GM19099 (cell line): ENCODE measurements around the gene ZNF391.

Experiments used
- POLR2A ChIP-seq: IDR thresholded peaks from 3 replicates; pipeline ENCODE4 v1.6.1; 2011; ENCODE audit warnings: low read depth; ENCODE audit not compliant: insufficient read length; ENCODE audit errors: extremely low read depth

Gene ZNF391

DNA sequence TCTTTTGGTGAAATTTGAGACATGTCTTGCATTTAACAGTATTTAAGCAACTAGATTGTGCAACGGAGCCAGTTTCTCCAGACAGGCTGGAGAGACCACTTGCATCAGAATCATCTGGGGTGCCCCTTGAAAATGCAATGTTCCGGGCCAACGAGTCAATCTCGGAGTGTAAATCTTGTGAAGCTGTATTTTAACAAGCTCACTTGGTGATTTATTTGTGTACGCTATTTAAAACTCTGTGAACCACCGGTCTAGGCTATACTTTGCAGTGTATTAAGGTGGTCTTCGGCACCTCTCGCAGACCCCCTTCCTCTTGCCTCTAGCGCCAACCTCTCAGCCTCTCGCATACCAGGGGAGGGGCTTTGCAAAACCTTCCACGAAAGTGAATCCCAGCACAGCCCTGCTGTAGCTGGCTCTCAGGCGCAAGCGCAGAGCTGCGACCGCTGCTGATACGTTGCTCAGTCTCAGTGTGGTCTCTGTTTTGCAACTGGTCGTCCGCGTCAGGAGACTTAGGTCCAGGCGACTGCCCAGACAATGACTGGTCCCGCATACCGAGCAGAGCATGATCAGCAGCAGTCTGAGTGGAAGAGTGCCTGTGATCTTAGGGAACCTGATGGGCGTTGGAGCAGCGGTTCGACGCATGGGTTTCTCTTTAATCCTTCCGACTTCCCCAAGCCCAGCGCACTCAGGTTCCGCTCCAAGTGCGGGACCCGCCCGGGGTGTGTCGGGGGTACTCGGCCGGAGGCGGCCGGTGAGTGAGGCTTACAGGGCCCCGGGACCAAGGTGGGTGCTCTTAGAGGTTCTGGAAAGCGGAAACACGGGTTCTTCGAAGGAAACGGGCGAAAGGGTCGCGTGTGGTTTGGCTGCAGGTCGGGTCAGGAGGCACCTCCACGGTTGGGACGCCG is at the start of gene ZNF391:
Gene ZNF391, plus strand, starts transcription at position 467 of the 905 bp plus-strand sequence. CDS start 11,612 bp downstream, outside the sequence.
- peak; percentile 83 for TF ChIP-seq POLR2A

DNA sequence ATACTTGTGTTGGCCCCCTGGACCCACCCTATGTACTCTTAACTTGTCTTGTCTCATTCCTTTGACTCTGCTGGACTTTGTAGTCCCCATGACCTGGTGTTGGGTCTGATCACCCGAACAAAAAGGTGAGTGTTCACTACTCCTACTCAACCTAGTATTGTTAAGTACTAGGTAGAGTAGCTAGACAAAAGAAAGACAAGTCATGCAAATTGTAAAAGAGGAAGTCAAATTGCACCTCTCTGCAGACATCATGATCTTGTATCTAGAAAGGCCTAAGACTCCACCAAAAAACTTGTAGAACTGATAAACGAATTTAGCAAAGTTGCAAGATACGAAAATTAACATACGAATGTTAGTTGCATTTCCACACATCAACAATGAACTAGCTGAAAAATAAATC is 35.7 kb upstream of the ZNF391 start:
- no peak for TF ChIP-seq POLR2A

DNA sequence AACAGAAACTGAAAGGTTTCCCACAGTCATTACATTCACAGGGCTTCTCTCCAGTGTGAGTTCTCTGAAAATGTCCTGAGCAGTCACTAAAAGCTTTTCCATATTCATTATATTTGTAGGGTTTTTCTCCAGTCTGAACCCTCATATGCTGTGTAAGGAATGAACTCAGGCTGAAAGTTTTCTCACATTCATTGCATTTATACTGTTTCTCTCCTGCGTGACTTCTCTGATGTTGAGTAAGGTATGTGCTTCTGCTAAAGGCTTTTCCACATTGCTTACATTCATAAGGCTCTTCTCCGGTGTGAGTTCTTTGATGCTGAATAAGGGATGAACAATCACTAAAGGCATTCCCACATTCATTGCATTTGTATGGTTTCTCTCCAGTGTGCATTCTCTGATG is 29.8 kb upstream of the ZNF391 start:
- TF ChIP-seq POLR2A, result no peak

DNA sequence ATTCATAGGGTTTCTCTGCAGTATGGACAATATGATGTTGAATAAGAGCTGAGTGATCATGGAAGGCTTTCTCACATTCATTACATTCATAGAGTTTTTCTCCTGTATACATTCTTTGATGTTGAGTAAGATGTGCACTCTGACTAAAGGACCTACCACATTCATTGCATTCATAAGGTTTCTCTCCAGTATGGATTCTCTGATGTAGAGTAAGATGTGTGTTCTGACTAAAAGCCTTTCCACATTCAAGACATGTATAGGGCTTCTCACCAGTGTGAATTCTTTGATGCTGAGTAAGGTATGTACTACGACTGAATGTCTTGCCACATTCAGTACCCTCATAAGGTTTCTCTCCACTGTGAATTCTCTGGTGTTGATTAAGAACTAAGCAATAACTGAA is 29.3 kb upstream of the ZNF391 start:
- no peak for TF ChIP-seq POLR2A

DNA sequence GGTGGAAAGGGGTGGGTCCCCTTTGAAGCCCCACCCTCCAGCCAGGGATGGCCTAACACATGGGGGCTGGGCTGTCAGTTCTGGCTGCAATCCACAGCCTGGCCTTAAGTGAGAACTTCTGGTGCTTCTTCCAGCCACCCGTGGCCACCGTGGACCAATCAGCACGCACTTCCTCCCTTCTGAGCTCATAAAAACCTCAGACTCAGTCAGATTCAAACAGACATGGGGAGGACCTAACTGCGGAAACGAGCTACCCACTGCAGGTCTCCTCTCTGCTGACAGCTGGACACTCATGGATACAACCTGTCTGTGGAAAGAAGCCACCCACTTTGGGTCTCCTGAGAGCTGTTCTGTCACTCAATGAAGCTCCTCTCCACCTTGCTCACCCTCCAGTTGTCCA is 20.4 kb upstream of the ZNF391 start:
- TF ChIP-seq POLR2A, result no peak

DNA sequence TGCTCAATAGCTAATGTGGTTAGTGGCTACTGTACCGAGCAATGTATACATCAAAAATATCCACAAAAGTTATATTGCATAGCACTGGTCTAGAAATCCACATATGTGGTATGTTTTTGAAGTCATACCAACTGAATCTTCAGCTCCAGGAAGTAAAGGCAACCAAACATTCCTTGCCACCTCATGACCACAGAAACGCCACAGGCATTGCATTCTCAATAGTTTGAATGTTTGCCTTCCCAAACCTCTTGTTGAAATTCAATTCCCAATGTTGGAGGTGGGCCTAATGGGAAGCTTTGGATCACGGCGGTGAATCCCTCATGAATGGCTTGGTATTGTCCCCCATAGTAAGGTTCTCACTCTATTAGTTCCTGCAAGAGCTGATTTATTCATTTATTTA is 18.2 kb upstream of the ZNF391 start:
- TF ChIP-seq POLR2A, result no peak

DNA sequence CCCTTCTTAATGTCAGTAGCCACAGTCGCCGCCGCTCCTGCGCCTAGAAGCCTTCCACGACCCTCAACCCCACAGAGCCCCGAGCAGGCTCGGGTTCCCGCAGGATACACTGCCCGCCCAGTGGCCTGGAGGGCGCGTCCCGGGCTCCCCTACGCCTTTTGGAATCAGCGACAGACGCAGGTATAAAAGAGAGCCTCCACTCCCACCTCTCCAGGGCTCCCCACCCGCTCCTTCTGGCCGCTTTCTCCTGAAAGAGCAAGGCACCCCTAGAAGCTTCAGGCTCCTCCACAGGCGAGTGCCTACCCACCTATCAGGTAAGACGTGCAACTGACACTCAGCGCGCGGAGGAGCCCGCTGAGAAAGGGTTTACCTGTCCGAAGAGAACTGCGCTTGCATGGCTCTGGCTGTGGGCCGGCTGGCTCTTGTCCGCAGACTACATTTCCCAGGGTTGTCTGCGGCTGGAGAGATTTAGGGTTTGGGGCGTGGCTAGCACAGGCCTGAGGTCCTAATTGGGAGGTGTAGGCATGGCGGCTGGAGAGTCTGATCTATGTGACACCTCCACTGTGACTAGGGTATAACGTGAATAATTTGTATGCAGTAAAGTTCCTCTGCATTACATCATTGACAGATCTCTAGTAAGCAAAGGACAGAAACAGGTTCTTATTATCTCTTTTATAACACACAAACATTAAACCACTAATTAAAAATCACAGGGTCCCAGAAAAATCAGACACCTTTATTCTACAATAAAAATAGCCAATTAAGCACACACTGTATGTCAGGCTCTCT is 13.5 kb upstream of the ZNF391 start:
- no peak for TF ChIP-seq POLR2A

DNA sequence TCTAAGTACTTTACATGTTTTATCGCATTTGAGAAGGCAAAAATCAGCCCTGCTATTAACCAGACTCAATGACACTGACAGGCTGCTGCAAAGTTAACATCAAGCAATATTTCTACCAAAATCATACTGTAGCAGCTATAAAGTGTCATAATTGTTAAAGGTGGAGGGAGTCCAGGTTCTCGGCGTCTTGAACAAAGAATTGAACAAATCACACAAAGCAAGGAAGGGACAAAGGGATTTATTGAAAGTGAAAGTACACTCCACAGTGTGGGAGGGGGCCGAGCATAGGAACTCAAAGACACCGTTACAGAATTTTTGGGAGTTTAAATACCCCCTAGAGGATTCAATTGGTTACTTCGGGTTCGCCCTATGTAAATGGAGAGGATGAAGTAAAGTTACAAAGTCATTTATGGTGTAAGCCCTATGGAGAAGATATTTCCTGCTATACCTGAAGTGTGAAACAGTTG is 12.9 kb upstream of the ZNF391 start:
- TF ChIP-seq POLR2A, result no peak

DNA sequence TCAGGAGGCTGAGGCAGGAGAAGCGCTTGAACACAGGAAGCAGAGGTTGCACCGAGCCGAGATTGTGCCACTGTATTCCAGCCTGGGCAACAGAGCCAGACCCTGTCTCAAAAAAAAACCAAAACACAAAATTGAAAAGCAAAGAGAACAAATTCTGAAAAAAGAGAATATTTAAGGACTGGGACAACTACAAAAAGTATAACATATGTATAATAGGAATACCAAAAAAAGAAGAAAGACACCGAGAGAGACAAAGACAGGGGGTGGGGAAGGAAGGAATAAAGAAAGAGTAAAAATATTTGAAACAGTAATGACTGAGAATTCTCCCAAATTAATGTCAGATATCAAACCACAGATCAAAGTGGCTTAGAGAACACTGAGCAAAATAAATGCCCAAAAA is 5.5 kb upstream of the ZNF391 start:
- no peak for TF ChIP-seq POLR2A

DNA sequence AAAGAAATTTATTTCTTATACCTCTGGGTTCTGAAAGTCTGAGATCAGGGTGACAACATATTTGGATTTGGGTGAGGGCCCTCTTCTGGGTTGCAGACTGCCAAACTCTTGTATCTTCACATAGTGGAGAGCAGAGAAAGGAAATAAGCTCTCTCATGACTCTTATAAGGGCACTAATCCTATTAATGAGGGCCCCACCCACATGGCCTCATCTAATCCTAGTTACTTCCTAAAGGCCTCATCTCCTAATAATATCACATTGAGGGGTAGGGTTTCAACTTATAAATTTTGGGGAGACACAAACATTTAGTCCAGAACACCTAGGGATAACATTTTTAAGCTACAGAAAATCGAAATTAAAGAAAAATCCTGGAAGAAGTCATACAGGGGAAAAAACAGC is 5.1 kb upstream of the ZNF391 start:
- no peak for TF ChIP-seq POLR2A

DNA sequence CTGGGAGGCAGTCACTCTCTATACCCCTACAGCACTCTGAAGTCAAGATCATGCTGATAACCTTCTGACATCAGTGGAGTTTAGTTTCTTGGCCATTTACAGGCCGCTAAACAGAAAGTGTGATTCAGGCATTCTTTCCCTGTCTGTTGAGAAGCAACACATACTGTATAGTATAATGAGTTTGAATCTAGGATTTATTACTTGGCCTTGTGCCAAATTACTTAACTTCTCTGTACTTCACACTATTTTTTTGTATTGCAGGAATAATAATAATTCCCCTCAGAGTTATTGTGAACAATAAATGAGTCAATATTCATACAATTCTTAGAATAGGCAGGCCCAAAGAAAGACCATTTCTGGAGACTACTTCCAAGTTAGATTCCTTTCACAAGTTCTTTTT is 4.1 kb downstream of the ZNF391 start:
- no peak for TF ChIP-seq POLR2A

DNA sequence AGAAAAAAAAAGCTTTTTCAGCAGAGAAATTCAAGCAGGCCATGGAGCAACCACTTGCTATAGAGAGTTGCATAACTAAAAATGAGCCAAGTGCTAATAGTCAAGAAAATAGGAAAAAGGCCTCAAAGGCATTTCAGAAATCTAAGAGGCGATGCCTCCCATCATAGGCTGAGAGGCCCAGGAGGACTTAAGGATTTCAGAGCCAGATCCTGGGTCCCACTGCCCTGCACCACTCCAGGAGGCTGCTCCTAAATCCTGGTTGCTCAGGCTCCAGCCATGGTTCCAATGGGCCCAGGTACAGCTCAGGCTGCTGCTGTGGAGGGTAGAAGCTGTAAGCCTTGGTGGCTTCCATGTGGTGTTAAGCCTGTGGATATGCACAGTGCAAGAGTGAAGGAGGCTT is 5.5 kb downstream of the ZNF391 start:
- TF ChIP-seq POLR2A, result no peak

DNA sequence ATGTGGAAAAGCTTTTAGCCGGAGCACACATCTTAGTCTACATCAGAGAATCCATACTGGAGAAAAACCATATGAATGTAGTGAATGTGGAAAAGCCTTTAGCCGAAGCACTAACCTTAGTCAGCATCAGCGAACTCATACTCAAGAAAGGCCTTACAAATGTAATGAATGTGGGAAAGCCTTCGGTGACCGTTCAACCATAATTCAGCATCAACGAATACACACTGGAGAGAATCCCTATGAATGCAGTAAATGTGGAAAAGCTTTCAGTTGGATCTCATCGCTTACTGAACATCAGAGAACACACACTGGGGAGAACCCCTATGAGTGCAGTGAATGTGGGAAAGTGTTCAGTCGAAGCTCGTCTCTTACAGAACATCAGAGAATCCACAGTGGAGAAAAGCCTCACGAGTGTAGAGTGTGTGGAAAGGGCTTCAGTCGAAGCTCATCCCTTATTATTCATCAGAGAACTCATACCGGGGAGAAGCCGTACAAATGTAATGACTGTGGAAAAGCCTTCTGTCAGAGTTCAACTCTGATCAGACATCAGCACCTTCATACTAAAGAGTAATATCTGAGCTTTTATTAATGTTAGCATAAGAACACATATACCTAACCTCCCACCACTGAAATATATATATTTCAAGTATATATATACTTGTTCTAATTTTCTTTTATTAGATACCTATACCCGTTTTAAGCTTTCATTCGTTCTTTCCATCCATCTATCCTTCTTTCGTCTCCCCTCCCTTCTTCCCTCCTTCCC is 12.5 kb downstream of the ZNF391 start:
- no peak for TF ChIP-seq POLR2A

DNA sequence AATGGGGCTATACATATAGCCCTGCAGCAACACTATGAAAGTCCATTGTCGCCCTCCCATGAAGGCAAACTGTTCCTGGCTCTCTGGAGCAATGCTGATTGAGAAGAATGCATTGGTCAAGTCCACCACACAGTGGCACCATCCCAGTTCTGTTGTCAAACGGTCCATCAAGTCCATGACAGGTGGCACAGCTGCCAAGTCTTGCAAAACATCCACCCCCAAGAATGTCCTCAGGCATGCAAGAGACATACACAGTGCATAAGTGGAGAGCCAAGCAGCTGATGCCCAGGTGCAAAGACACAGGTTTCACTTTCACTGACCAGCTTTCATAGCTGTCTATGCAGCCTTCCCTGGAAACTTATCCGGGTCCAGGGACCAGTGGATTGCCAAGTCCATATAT is 17.5 kb downstream of the ZNF391 start:
- TF ChIP-seq POLR2A, result no peak
